ENCODE measurements around the gene BICC1.

DNA sequence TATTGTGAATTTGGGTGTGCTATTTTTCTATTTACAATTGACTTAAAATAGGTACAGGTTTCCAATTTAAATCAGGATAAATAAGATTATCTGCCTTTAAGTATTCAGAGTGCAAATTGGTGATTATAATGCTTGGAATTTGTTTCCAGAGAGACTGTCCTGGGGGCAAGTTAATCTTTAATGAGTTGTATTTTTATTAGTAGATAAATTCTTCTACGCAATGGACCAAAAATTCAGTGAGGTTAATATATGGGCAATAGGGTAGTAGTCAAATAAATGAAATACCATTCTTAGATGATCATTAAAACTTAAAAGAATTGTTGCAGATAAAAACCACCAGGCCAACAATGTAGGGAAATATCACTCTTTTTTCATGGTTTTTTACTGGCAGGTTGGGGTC is 3.4 kb downstream of the BICC1 start:
- TF ChIP-seq, protein P1, sequence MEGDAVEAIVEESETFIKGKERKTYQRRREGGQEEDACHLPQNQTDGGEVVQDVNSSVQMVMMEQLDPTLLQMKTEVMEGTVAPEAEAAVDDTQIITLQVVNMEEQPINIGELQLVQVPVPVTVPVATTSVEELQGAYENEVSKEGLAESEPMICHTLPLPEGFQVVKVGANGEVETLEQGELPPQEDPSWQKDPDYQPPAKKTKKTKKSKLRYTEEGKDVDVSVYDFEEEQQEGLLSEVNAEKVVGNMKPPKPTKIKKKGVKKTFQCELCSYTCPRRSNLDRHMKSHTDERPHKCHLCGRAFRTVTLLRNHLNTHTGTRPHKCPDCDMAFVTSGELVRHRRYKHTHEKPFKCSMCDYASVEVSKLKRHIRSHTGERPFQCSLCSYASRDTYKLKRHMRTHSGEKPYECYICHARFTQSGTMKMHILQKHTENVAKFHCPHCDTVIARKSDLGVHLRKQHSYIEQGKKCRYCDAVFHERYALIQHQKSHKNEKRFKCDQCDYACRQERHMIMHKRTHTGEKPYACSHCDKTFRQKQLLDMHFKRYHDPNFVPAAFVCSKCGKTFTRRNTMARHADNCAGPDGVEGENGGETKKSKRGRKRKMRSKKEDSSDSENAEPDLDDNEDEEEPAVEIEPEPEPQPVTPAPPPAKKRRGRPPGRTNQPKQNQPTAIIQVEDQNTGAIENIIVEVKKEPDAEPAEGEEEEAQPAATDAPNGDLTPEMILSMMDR (IDR thresholded peaks at IDR 0.05) = no peak
- TF ChIP-seq POLR2A (IDR thresholded peaks at IDR 0.05) = no peak
